Nephron (organoid): ENCODE results near the gene TEKT3.

Source experiments
- H3K27ac Mint-ChIP-seq, 3 experiments: 2 replicates each; pipeline ENCODE4 v1.8.0; 2020; ENCODE audit warnings: mixed read lengths in 3 of 3, mild to moderate bottlenecking in 2 of 3, moderate library complexity in 1 of 3
- H3K27me3 Mint-ChIP-seq: 2 replicates; pipeline ENCODE4 v1.8.0; 2021; ENCODE audit warnings: low read depth, mild to moderate bottlenecking, moderate library complexity, mixed read lengths
- H3K36me3 Mint-ChIP-seq: 2 replicates; pipeline ENCODE4 v1.8.0; 2020; ENCODE audit warnings: low read depth, mixed read lengths
- H3K4me1 Mint-ChIP-seq: 2 replicates; pipeline ENCODE4 v1.8.0; 2020; ENCODE audit warnings: mixed read lengths
- H3K4me3 Mint-ChIP-seq, 3 experiments: 2 replicates each; pipeline ENCODE4 v1.8.0; 2020; ENCODE audit warnings: mild to moderate bottlenecking in 3 of 3, mixed read lengths in 3 of 3, moderate library complexity in 2 of 3
- H3K9me3 Mint-ChIP-seq: 2 replicates; pipeline ENCODE4 v1.8.0; 2020; ENCODE audit warnings: mixed read lengths
- CTCF ChIP-seq, 3 experiments: fragments of 200-600 bp; sonication (generic); IDR thresholded peaks; one replicate each; pipeline ENCODE4 v1.5.0; 2021; ENCODE audit warnings: antibody characterized with exemption in 3 of 3; ENCODE audit not compliant: unreplicated experiment in 3 of 3

Gene TEKT3

GRCh38 chr17:15290605-15291004 lies 50.8 kb downstream of the TEKT3 start:
- no peak overlapping the region for H3K27ac Mint-ChIP-seq
- H3K4me3 Mint-ChIP-seq = no peak overlapping the region
- peaks cover 2% of the 10 kb centered on the region for H3K9me3 Mint-ChIP-seq
- H3K36me3 Mint-ChIP-seq = no peaks in the 10 kb centered on the region
- peaks cover 7% of the 10 kb centered on the region for H3K4me1 Mint-ChIP-seq
- H3K27me3 Mint-ChIP-seq = peaks cover 4% of the 10 kb centered on the region
- no peak for TF ChIP-seq CTCF (IDR thresholded peaks at IDR 0.05; ENCODE audit: unreplicated experiment in 3 of 3)

- H3K27me3 Mint-ChIP-seq = peaks cover 4% of the 10 kb centered on the region
- H3K36me3 Mint-ChIP-seq = no peaks in the 10 kb centered on the region
- no peak overlapping the region for H3K4me3 Mint-ChIP-seq
- peaks cover 2% of the 10 kb centered on the region for H3K9me3 Mint-ChIP-seq
- H3K27ac Mint-ChIP-seq = peak overlapping the region in 1 of 3 experiments; percentile 68
- TF ChIP-seq CTCF (IDR thresholded peaks at IDR 0.05; ENCODE audit: unreplicated experiment in 3 of 3) = no peak
- H3K4me1 Mint-ChIP-seq = peaks cover 7% of the 10 kb centered on the region
Observed at GRCh38 chr17:15289285-15290183, 51.9 kb downstream of the TEKT3 start.

GRCh38 chr17:15288859-15289258 lies 52.5 kb downstream of the TEKT3 start:
- TF ChIP-seq CTCF (IDR thresholded peaks at IDR 0.05; ENCODE audit: unreplicated experiment in 3 of 3) = no peak
- Mint-ChIP-seq H3K4me3 (no peak overlapping the region), H3K4me1 (peaks cover 7% of the 10 kb centered on the region), H3K36me3 (no peaks in the 10 kb centered on the region), H3K9me3 (peaks cover 2% of the 10 kb centered on the region), H3K27me3 (peaks cover 4% of the 10 kb centered on the region), H3K27ac (peak overlapping the region in 1 of 3 experiments; percentile 68)

GRCh38 chr17:15287538-15288267 lies 53.7 kb downstream of the TEKT3 start:
- no peak for TF ChIP-seq CTCF (IDR thresholded peaks at IDR 0.05; ENCODE audit: unreplicated experiment in 3 of 3)
- H3K27me3 Mint-ChIP-seq = peaks cover 4% of the 10 kb centered on the region
- H3K36me3 Mint-ChIP-seq = no peaks in the 10 kb centered on the region
- H3K4me1 Mint-ChIP-seq = peaks cover 7% of the 10 kb centered on the region
- H3K27ac Mint-ChIP-seq = peak overlapping the region in 1 of 3 experiments; percentile 13
- H3K4me3 Mint-ChIP-seq = no peak overlapping the region
- H3K9me3 Mint-ChIP-seq = peaks cover 6% of the 10 kb centered on the region

- TF ChIP-seq CTCF (IDR thresholded peaks at IDR 0.05; ENCODE audit: unreplicated experiment in 3 of 3) = no peak
- Mint-ChIP-seq H3K27ac (no peak overlapping the region), H3K36me3 (no peaks in the 10 kb centered on the region), H3K27me3 (no peaks in the 10 kb centered on the region), H3K4me3 (no peak overlapping the region), H3K4me1 (peaks cover 7% of the 10 kb centered on the region), H3K9me3 (peaks cover 7% of the 10 kb centered on the region)
Observed at GRCh38 chr17:15285466-15285865, 55.9 kb downstream of the TEKT3 start.
